HCT116 (cell line): ENCODE results near the gene EEF1G. TPM values are rescaled to one million over a fixed set of nuclear protein-coding genes. Genes with fewer than 3 reads are reported as not detected.
A peak's percentile ranks its signal among the peaks of the same experiment; 100 is the strongest.
"Not testable (repeated sequence)": the region's sequence is repeated elsewhere in the genome, so short reads cannot be mapped to it uniquely, and the experiment has no call there.

Experiments
- ATAC-seq: fragments of 200-7000 bp; cut with Tn5 transposase; 2 replicates; pipeline ENCODE4 v1.9.1; 2020; ENCODE audit warnings: mild to moderate bottlenecking, moderate library complexity
- BruUV-seq: library from RNA; stranded (reverse); fragments of 400-500 nt; replicated peaks from 2 replicates; lab custom pipeline; 2021; lab: Mats Ljungman, UMichigan
- CTCF ChIA-PET: fragments of 300-600 bp; sonication (Branson Sonifier 250); formaldehyde crosslinking; loops from one replicate; lab custom pipeline; 2021; ENCODE audit warnings: antibody characterized with exemption; lab: Charles Lee
- POLR2A ChIA-PET: fragments of 300-600, 350-600 bp; sonication (Branson Sonifier 250); formaldehyde crosslinking; loops from one replicate; lab custom pipeline; 2021; ENCODE audit warnings: antibody characterized with exemption; lab: Charles Lee
- RAD21 ChIA-PET, 2 experiments: fragments of 300-600 bp; sonication (Branson Sonifier 250); formaldehyde crosslinking; loops; one replicate each; lab custom pipeline; 2023; ENCODE audit warnings: low total read pairs in 2 of 2; ENCODE audit not compliant: uncharacterized antibody in 2 of 2, unreplicated experiment in 2 of 2, low non-redundant PET in 1 of 2; lab: Charles Lee
- DNase-seq: peaks from one replicate; pipeline ENCODE4 v3.0.0-alpha.2; 2010; ENCODE audit warnings: low read depth, low spot score
- H2AFZ ChIP-seq: fragments of 200-600 bp; shearing (Covaris generic), sonication (generic); 2 replicates; pipeline ENCODE4 v1.6.1; 2017; ENCODE audit warnings: low read depth, mixed run types, mixed read lengths, antibody characterized with exemption, low read length; ENCODE audit not compliant: poor library complexity, severe bottlenecking
- H3K27ac ChIP-seq: 2 replicates; pipeline ENCODE4 v1.5.1; 2012; ENCODE audit warnings: low read depth, low read length
- H3K27me3 ChIP-seq: fragments of 200-600 bp; sonication (generic); 2 replicates; pipeline ENCODE4 v1.6.1; 2016; ENCODE audit warnings: mixed run types, low read length, mixed read lengths; ENCODE audit not compliant: insufficient read depth
- H3K36me3 ChIP-seq, 2 experiments: fragments of 200-500 bp in 1 of 2; fragments of 200-600 bp in 1 of 2; sonication (Bioruptor generic) in 1 of 2; sonication (generic) in 1 of 2; 2 replicates each; pipeline versions ENCODE4 v1.5.1 to v1.6.1; 2014 to 2016; ENCODE audit warnings: low read length in 2 of 2, inconsistent platforms in 1 of 2, mixed read lengths in 1 of 2, mixed run types in 1 of 2; ENCODE audit not compliant: insufficient read depth in 2 of 2, control insufficient read depth in 1 of 2
- H3K4me1 ChIP-seq, 2 experiments: fragments of 200-600 bp in 1 of 2; sonication (generic) in 1 of 2; 2 replicates each; pipeline versions ENCODE4 v1.5.1 to v1.6.1; 2012 to 2017; ENCODE audit warnings: low read length in 2 of 2, inconsistent platforms in 1 of 2, mild to moderate bottlenecking in 1 of 2, mixed read lengths in 1 of 2, mixed run types in 1 of 2, moderate library complexity in 1 of 2; ENCODE audit not compliant: insufficient read depth in 2 of 2, control insufficient read depth in 1 of 2
- H3K4me2 ChIP-seq: fragments of 200-600 bp; sonication (generic); 2 replicates; pipeline ENCODE4 v1.6.1; 2017; ENCODE audit warnings: mixed run types, low read length, mixed read lengths
- H3K4me3 ChIP-seq, 2 experiments: fragments of 200-600 bp in 1 of 2; sonication (generic) in 1 of 2; replicated peaks in 1 of 2; 2 replicates each; pipeline ENCODE4 v1.5.1; 2011 to 2016; ENCODE audit warnings: low read length in 2 of 2, control low read depth in 1 of 2, low read depth in 1 of 2, mild to moderate bottlenecking in 1 of 2, mixed read lengths in 1 of 2, mixed run types in 1 of 2
- H3K79me2 ChIP-seq: fragments of 200-600 bp; sonication (generic); 2 replicates; pipeline ENCODE4 v1.6.1; 2017; ENCODE audit warnings: mild to moderate bottlenecking, mixed run types, low read length, moderate library complexity, mixed read lengths; ENCODE audit not compliant: insufficient read depth
- H3K9ac ChIP-seq: fragments of 200-600 bp; sonication (generic); 2 replicates; pipeline ENCODE4 v1.6.1; 2016; ENCODE audit warnings: low read length, mixed read lengths
- H3K9me2 ChIP-seq: fragments of 200-600 bp; sonication (generic), shearing (Covaris generic); 2 replicates; pipeline ENCODE4 v1.6.1; 2017; ENCODE audit warnings: mixed run types, mild to moderate bottlenecking, moderate library complexity; ENCODE audit not compliant: insufficient read depth
- H3K9me3 ChIP-seq, 2 experiments: fragments of 200-500 bp in 1 of 2; fragments of 200-600 bp in 1 of 2; sonication (Bioruptor generic) in 1 of 2; sonication (generic) in 1 of 2; 2 replicates each; pipeline ENCODE4 v1.6.1; 2014 to 2017; ENCODE audit warnings: low read length in 2 of 2, mixed read lengths in 2 of 2, inconsistent platforms in 1 of 2, low read depth in 1 of 2, mild to moderate bottlenecking in 1 of 2, mixed run types in 1 of 2, moderate library complexity in 1 of 2; ENCODE audit not compliant: control insufficient read depth in 1 of 2, insufficient read depth in 1 of 2
- H4K20me1 ChIP-seq: fragments of 200-600 bp; sonication (generic), shearing (Covaris generic); 2 replicates; pipeline ENCODE4 v1.6.1; 2017; ENCODE audit warnings: mixed run types, mild to moderate bottlenecking, moderate library complexity; ENCODE audit not compliant: insufficient read depth
- ATF3 ChIP-seq: IDR thresholded peaks from 2 replicates; pipeline ENCODE4 v1.6.1; 2012
- CBX3 ChIP-seq: IDR thresholded peaks from 2 replicates; pipeline ENCODE4 v1.6.1; 2012; ENCODE audit warnings: low read depth
- CEBPB ChIP-seq: IDR thresholded peaks from 2 replicates; pipeline ENCODE4 v1.6.1; 2012; ENCODE audit warnings: low read depth
- EZH2 ChIP-seq: fragments of 200-600 bp; sonication (generic); IDR thresholded peaks from 2 replicates; pipeline ENCODE4 v1.6.1; 2017; ENCODE audit warnings: antibody characterized with exemption, mixed run types
- RAD21 ChIP-seq: IDR thresholded peaks from 2 replicates; pipeline ENCODE4 v1.6.1; 2012; ENCODE audit warnings: low read depth, mild to moderate bottlenecking
- SP1 ChIP-seq: IDR thresholded peaks from 2 replicates; pipeline ENCODE4 v1.6.1; 2012; ENCODE audit warnings: low read depth
- SRF ChIP-seq: IDR thresholded peaks from 2 replicates; pipeline ENCODE4 v1.6.1; 2012; ENCODE audit warnings: low read depth
- TCF7L2 ChIP-seq: IDR thresholded peaks from 2 replicates; pipeline ENCODE4 v1.7.0; 2011; ENCODE audit warnings: borderline replicate concordance, inconsistent platforms; ENCODE audit not compliant: insufficient read depth, insufficient read length; ENCODE audit errors: extremely low read depth
- YY1 ChIP-seq: IDR thresholded peaks from 2 replicates; pipeline ENCODE4 v1.6.1; 2011; ENCODE audit warnings: low read length, low read depth, moderate library complexity, mild to moderate bottlenecking; ENCODE audit not compliant: insufficient replicate concordance; ENCODE audit errors: extremely low read depth
- ZFX ChIP-seq: fragments of 450-650 bp; IDR thresholded peaks from 2 replicates; pipeline ENCODE4 v1.6.1; 2017
- intact Hi-C: fragments of 100-400 bp; cut with micrococcal nuclease; formaldehyde crosslinking; loops from 2 replicates; pipeline ENCODE4 v1.10.0; 2022
- total RNA-seq: library from RNA; stranded (reverse); gene quantifications from one replicate; pipeline ENCODE4 v1.2.1, GENCODE V29; 2021; ENCODE audit not compliant: unreplicated experiment
- TF ChIP-seq, protein P1 (sequence below): IDR thresholded peaks from 2 replicates; pipeline ENCODE4 v1.6.1; 2012; ENCODE audit warnings: low read depth

The EEF1G gene
- total RNA-seq, 1 experiment from 2014 or later, result 1,901 TPM

DNA sequence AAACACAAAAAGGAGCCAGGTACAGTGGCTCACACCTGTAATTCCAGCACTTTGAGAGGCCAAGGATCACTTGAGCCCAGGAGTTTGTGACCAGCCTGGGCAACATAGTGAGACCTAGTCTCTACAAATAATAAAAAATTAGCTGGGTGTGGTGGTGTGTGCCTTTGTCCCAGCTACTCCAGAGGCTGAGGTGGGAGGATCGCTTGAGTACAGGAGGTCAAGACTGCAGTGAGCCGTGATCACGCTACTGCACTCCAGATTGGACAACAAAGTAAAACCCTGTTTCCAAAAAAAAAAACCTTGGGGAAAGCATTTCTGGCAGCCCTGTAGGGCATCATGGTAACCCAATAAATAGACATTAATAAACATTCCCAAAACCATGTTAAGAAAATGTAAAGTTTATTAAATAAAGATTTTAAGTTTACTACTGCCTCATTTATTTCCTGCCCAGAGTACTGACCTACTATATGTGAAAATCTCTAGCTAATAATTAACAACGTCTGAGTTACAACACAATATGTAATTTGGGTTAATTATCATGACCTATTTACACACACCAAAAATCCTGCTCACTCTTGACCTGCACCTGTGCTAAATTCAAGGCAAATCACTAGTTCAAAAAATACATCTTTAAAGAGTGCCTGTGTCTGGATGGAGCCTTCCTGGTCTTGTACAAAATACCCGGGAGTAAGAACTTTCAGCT is 8.4 kb downstream of the EEF1G start:
- CTCF ChIA-PET, result interaction anchor here (0.9 kb wide), 1 partner anchor 141 kb away, joined by 3 read pairs; no protein-coding TSS in a partner anchor
- H3K9ac ChIP-seq, result no peak overlapping the region
- H3K79me2 ChIP-seq, result peaks cover 97% of the 10 kb centered on the region
- no peaks in the 10 kb centered on the region for H3K27me3 ChIP-seq
- peaks cover 31% of the 10 kb centered on the region; the same call in 1 of the 2 replicates for H4K20me1 ChIP-seq
- DNase-seq, result no peak
- H3K27ac ChIP-seq, result no peak overlapping the region
- intact Hi-C loops, result no loop called here
- ATAC-seq, result no peak
- peaks cover 50 to 70% of the 10 kb centered on the region in 2 experiments for H3K36me3 ChIP-seq
- no peaks in the 10 kb centered on the region for H3K9me2 ChIP-seq
- H3K4me1 ChIP-seq, result peaks cover 33 to 65% of the 10 kb centered on the region in 2 experiments
- RAD21 ChIA-PET, result interaction anchor here in 1 of 2 experiments (1.4 kb wide), 1 partner anchor 140 kb away, joined by 3 read pairs; no protein-coding TSS in a partner anchor
- no peak overlapping the region for H3K4me2 ChIP-seq
- POLR2A ChIA-PET, result interaction anchor here (1.0 to 2.0 kb wide), 3 partner anchors 9 to 19 kb away, joined by 3 to 11 read pairs (median 4); partner anchors contain the start of genes AHNAK and EEF1G
- H2AFZ ChIP-seq, result no peak overlapping the region
- TF ChIP-seq TCF7L2 (no peak), EZH2 (no peak), ATF3 (no peak), SRF (no peak), YY1 (no peak), CEBPB (no peak), RAD21 (no peak), SP1 (no peak), ZFX (no peak), CBX3 (no peak)
- TF ChIP-seq, protein P1, sequence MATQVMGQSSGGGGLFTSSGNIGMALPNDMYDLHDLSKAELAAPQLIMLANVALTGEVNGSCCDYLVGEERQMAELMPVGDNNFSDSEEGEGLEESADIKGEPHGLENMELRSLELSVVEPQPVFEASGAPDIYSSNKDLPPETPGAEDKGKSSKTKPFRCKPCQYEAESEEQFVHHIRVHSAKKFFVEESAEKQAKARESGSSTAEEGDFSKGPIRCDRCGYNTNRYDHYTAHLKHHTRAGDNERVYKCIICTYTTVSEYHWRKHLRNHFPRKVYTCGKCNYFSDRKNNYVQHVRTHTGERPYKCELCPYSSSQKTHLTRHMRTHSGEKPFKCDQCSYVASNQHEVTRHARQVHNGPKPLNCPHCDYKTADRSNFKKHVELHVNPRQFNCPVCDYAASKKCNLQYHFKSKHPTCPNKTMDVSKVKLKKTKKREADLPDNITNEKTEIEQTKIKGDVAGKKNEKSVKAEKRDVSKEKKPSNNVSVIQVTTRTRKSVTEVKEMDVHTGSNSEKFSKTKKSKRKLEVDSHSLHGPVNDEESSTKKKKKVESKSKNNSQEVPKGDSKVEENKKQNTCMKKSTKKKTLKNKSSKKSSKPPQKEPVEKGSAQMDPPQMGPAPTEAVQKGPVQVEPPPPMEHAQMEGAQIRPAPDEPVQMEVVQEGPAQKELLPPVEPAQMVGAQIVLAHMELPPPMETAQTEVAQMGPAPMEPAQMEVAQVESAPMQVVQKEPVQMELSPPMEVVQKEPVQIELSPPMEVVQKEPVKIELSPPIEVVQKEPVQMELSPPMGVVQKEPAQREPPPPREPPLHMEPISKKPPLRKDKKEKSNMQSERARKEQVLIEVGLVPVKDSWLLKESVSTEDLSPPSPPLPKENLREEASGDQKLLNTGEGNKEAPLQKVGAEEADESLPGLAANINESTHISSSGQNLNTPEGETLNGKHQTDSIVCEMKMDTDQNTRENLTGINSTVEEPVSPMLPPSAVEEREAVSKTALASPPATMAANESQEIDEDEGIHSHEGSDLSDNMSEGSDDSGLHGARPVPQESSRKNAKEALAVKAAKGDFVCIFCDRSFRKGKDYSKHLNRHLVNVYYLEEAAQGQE, result no peak
- no peak overlapping the region for H3K4me3 ChIP-seq
- BruUV-seq, result no TSS peak
- no peaks in the 10 kb centered on the region for H3K9me3 ChIP-seq

GRCh38 chr11:62561677-62562230 is 11.9 kb downstream of the EEF1G start:
- H3K9me3 ChIP-seq, ATAC-seq, H3K4me3 ChIP-seq, H3K9me2 ChIP-seq, DNase-seq, H3K27me3 ChIP-seq, H2AFZ ChIP-seq, BruUV-seq: not testable (repeated sequence)
- CTCF ChIA-PET, result interaction anchor here (1.0 to 5.8 kb wide), 7 partner anchors 9 to 225 kb away, joined by 4 to 93 read pairs (median 7); partner anchors contain the start of genes EEF1G and TUT1
- peaks cover 85% of the 10 kb centered on the region for H3K79me2 ChIP-seq
- peaks cover 68 to 91% of the 10 kb centered on the region in 2 experiments for H3K4me1 ChIP-seq
- RAD21 ChIA-PET, result interaction anchor here in 1 of 2 experiments (2.7 kb wide), 1 partner anchor 137 kb away, joined by 9 read pairs; no protein-coding TSS in a partner anchor
- peaks cover 11% of the 10 kb centered on the region; the same call in 1 of the 2 replicates for H4K20me1 ChIP-seq
- peak overlapping the region; percentile 99 for H3K27ac ChIP-seq
- H3K9ac ChIP-seq, result peak overlapping the region; percentile 37; the same call in 1 of the 2 replicates
- POLR2A ChIA-PET, result interaction anchor here (0.7 to 2.4 kb wide), 5 partner anchors 9 to 387 kb away, joined by 3 to 15 read pairs (median 8); no protein-coding TSS in a partner anchor
- peak overlapping the region; percentile 94; the same call in 1 of the 2 replicates for H3K4me2 ChIP-seq
- intact Hi-C loops, result loop anchor here (5.0 kb wide), 1 partner anchor 179 kb away; no protein-coding TSS in a partner anchor
- peaks cover 39 to 60% of the 10 kb centered on the region in 2 experiments for H3K36me3 ChIP-seq
